Esophagus squamous epithelium (tissue), 5 donors: ENCODE results near the gene BAIAP3. TPM values are rescaled to one million over a fixed set of nuclear protein-coding genes. Genes with fewer than 3 reads are reported as not detected.

ENCODE experiments used
- DNase-seq: peaks from one replicate; lab custom pipeline; 2025; lab: John Stamatoyannopoulos, UW
- H3K27ac ChIP-seq, 4 donors: fragments of 200-600 bp; sonication (generic); one replicate each; pipeline ENCODE4 v1.5.1; 2016 to 2019; ENCODE audit warnings: mild to moderate bottlenecking in 1 of 4
- H3K27me3 ChIP-seq, 4 donors: fragments of 200-600 bp; sonication (generic); 1 replicate in 3 of 4; 2 replicates in 1 of 4; pipeline versions ENCODE4 v1.5.1 to v1.6.0; 2017 to 2021; ENCODE audit warnings: antibody characterized with exemption in 1 of 4
- H3K36me3 ChIP-seq, 3 donors: fragments of 200-600 bp; sonication (generic); one replicate each; pipeline ENCODE4 v1.5.1; 2016 to 2019
- H3K4me1 ChIP-seq, 3 donors: fragments of 200-600 bp; sonication (generic); one replicate each; pipeline ENCODE4 v1.5.1; 2017 to 2019
- H3K4me3 ChIP-seq, 4 donors: fragments of 200-600 bp; sonication (generic); 1 replicate in 3 of 4; 2 replicates in 1 of 4; pipeline ENCODE4 v1.5.1; 2016 to 2019; ENCODE audit warnings: mild to moderate bottlenecking in 2 of 4, moderate library complexity in 1 of 4
- H3K9me3 ChIP-seq, 3 donors: fragments of 200-600 bp; sonication (generic); one replicate each; pipeline ENCODE4 v1.5.1; 2016 to 2019
- CTCF ChIP-seq, 6 experiments: fragments of 450-650 bp in 4 of 6; fragments of 200-600 bp in 2 of 6; sonication (generic) in 2 of 6; IDR thresholded peaks; one replicate each; pipeline ENCODE4 v1.5.1; 2016 to 2019; ENCODE audit warnings: antibody characterized with exemption in 6 of 6, mild to moderate bottlenecking in 4 of 6, moderate library complexity in 4 of 6
- POLR2A ChIP-seq, 4 donors: fragments of 450-650 bp; IDR thresholded peaks; one replicate each; pipeline ENCODE4 v1.6.1; 2017; ENCODE audit warnings: antibody characterized with exemption in 4 of 4, mild to moderate bottlenecking in 4 of 4, moderate library complexity in 3 of 4
- WGBS, 2 donors: methylation state at CpG; one replicate each; pipeline ENCODE4 v1.1.5; 2018; 5-methylcytosine and 5-hydroxymethylcytosine counted together
- intact Hi-C: fragments of 100-400 bp; cut with DNase I; formaldehyde crosslinking; loops from one replicate; pipeline ENCODE4 v1.15.0; 2022
- total RNA-seq, 4 donors: library from RNA; depleted of rRNA; stranded (reverse); fragments of >200 nt; gene quantifications; one replicate each; pipeline ENCODE4 v1.1.0, GENCODE V29; 2016
- donor health status: DM: yes; HTN: yes; CAD: no.

Gene BAIAP3
- total RNA-seq, 4 donors from 2014 or later = 0.68 to 2.7 (median 1.00) TPM

- no peak overlapping the region for H3K27ac ChIP-seq
- WGBS, 2 donors = 76 to 89% methylated on average over 6 to 8 of the region's 33 CpGs
- H3K36me3 ChIP-seq = peaks cover 0 to 27% (median 0%) of the 10 kb centered on the region in 3 donors
- intact Hi-C loops = no loop called here
- DNase-seq = no peak
- no peak overlapping the region for H3K4me3 ChIP-seq
- TF ChIP-seq CTCF (IDR thresholded peaks at IDR 0.05) (no peak), POLR2A (IDR thresholded peaks at IDR 0.05) (no peak)
- peaks cover 0 to 62% (median 9%) of the 10 kb centered on the region in 3 donors for H3K4me1 ChIP-seq
- no peaks in the 10 kb centered on the region for H3K27me3 ChIP-seq
- no peaks in the 10 kb centered on the region for H3K9me3 ChIP-seq
Measured at GRCh38 chr16:1356061-1356900, 22.8 kb downstream of the BAIAP3 start.

GRCh38 chr16:1357906-1358566, 24.6 kb downstream of the BAIAP3 start:
- H3K4me3 ChIP-seq = no peak overlapping the region
- H3K36me3 ChIP-seq = peaks cover 16 to 45% (median 16%) of the 10 kb centered on the region in 3 donors
- WGBS, 2 donors = 53 to 60% methylated on average over 11 to 14 of the region's 19 CpGs
- TF ChIP-seq POLR2A (IDR thresholded peaks at IDR 0.05) = no peak
- no peak for TF ChIP-seq CTCF (IDR thresholded peaks at IDR 0.05)
- no peaks in the 10 kb centered on the region for H3K27me3 ChIP-seq
- peaks cover 0 to 50% (median 2%) of the 10 kb centered on the region in 3 donors for H3K4me1 ChIP-seq
- H3K9me3 ChIP-seq = no peaks in the 10 kb centered on the region
- intact Hi-C loops = no loop called here
- DNase-seq = no peak
- no peak overlapping the region for H3K27ac ChIP-seq

- WGBS, 2 donors = 90 to 95% methylated on average over 21 of the region's 43 CpGs
- H3K36me3 ChIP-seq = peaks cover 16 to 82% (median 28%) of the 10 kb centered on the region in 3 donors
Measured at GRCh38 chr16:1361685-1362360, 28.4 kb downstream of the BAIAP3 start.

GRCh38 chr16:1362807-1363206, 29.4 kb downstream of the BAIAP3 start:
- peaks cover 16 to 92% (median 33%) of the 10 kb centered on the region in 3 donors for H3K36me3 ChIP-seq
- H3K27me3 ChIP-seq = no peaks in the 10 kb centered on the region
- peaks cover 0 to 6% (median 0%) of the 10 kb centered on the region in 3 donors for H3K4me1 ChIP-seq
- no peak overlapping the region for H3K4me3 ChIP-seq
- H3K9me3 ChIP-seq = no peaks in the 10 kb centered on the region
- WGBS, 2 donors = 82 to 94% methylated on average over 3 to 5 of the region's 11 CpGs
- intact Hi-C loops = no loop called here
- TF ChIP-seq CTCF (IDR thresholded peaks at IDR 0.05) = no peak
- no peak for TF ChIP-seq POLR2A (IDR thresholded peaks at IDR 0.05)
- no peak for DNase-seq
- H3K27ac ChIP-seq = no peak overlapping the region

More at GRCh38 chr16:1361685-1362360, 28.4 kb downstream of the BAIAP3 start:
- no peak overlapping the region for H3K4me3 ChIP-seq
- no peak overlapping the region for H3K27ac ChIP-seq
- no peak for TF ChIP-seq POLR2A (IDR thresholded peaks at IDR 0.05)
- no peak for TF ChIP-seq CTCF (IDR thresholded peaks at IDR 0.05)
- H3K9me3 ChIP-seq = no peaks in the 10 kb centered on the region
- no peaks in the 10 kb centered on the region for H3K27me3 ChIP-seq
- peaks cover 0 to 14% (median 0%) of the 10 kb centered on the region in 3 donors for H3K4me1 ChIP-seq
- no peak for DNase-seq
- intact Hi-C loops = no loop called here
